Lung (tissue), 12 donors: ENCODE data around the gene GPS1. TPM values are rescaled to one million over a fixed set of nuclear protein-coding genes. Genes with fewer than 3 reads are reported as not detected.

Experiments used
- ATAC-seq: fragments of 200-7000 bp; cut with Tn5 transposase; one replicate; pipeline ENCODE4 v1.9.1; 2020; ENCODE audit warnings: moderate number of reproducible peaks; ENCODE audit not compliant: insufficient read depth, low FRiP score
- DNase-seq, 3 donors: peaks; one replicate each; pipeline ENCODE4 v3.0.0-alpha.2; 2013 to 2017
- H3K27ac ChIP-seq, 2 donors: one replicate each; pipeline ENCODE4 v1.5.1; 2013; ENCODE audit warnings: mild to moderate bottlenecking in 2 of 2, moderate library complexity in 2 of 2, control low read depth in 1 of 2, inconsistent platforms in 1 of 2, low read depth in 1 of 2, low read length in 1 of 2
- H3K27me3 ChIP-seq, 3 donors: one replicate each; pipeline ENCODE4 v1.5.1; 2013; ENCODE audit warnings: low read length in 2 of 3; ENCODE audit not compliant: control insufficient read depth in 3 of 3, insufficient read depth in 3 of 3
- H3K36me3 ChIP-seq, 4 donors: one replicate each; pipeline ENCODE4 v1.5.1; 2013; ENCODE audit warnings: low read length in 4 of 4, mild to moderate bottlenecking in 1 of 4, moderate library complexity in 1 of 4; ENCODE audit not compliant: control insufficient read depth in 4 of 4, insufficient read depth in 4 of 4
- H3K4me1 ChIP-seq, 5 donors: one replicate each; pipeline ENCODE4 v1.5.1; 2013; ENCODE audit warnings: low read length in 5 of 5, mild to moderate bottlenecking in 2 of 5, moderate library complexity in 1 of 5; ENCODE audit not compliant: control insufficient read depth in 5 of 5, insufficient read depth in 5 of 5
- H3K4me3 ChIP-seq: one replicate; pipeline ENCODE4 v1.5.1; 2013; ENCODE audit warnings: mild to moderate bottlenecking, control low read depth, moderate library complexity
- H3K9ac ChIP-seq, 2 donors: one replicate each; pipeline ENCODE4 v1.5.1; 2013; ENCODE audit warnings: low read length in 2 of 2, control low read depth in 1 of 2; ENCODE audit not compliant: insufficient read depth in 1 of 2
- H3K9me3 ChIP-seq, 4 donors: one replicate each; pipeline ENCODE4 v1.5.1; 2013; ENCODE audit warnings: low read length in 3 of 4, mild to moderate bottlenecking in 1 of 4, moderate library complexity in 1 of 4; ENCODE audit not compliant: control insufficient read depth in 4 of 4, insufficient read depth in 3 of 4
- CTCF ChIP-seq: IDR thresholded peaks from 2 replicates; pipeline ENCODE4 v1.5.1; 2012; ENCODE audit warnings: mild to moderate bottlenecking; ENCODE audit errors: control extremely low read depth, extremely low read depth
- WGBS, 2 donors: extraction: QIAGEN DNeasy Blood & Tissue Kit; methylation state at CpG; one replicate each; pipeline ENCODE4 v1.1.7; 2013; 5-methylcytosine and 5-hydroxymethylcytosine counted together
- polyA plus RNA-seq, 2 donors: library from polyadenylated mRNA; stranded (reverse); fragments of 200-250 nt; gene quantifications; one replicate each; pipeline ENCODE4 v1.2.1, GENCODE V29; 2013
- total RNA-seq, 2 donors: library from RNA; depleted of rRNA in 1 of 2; stranded (reverse); fragments of >200 nt in 1 of 2; gene quantifications; one replicate each; pipeline ENCODE4 v1.2.1, GENCODE V29; 2014 to 2021
- donor health status: control.
- donor health status: control.
- donor health status: Bipolar disorder and iron deficiency.
- donor health status: healthy.
- donor health status: DM: yes; HTN: yes; CAD: no.

Gene GPS1
- total and polyA plus RNA-seq, 4 donors: 71.0 to 102 (median 89.4) TPM

GRCh38 chr17:82021107-82021899 lies 30.4 kb upstream of the GPS1 start:
- Histone ChIP-seq H3K9me3 (no peaks in the 10 kb centered on the region), H3K4me1 (peaks cover 0 to 25% (median 12%) of the 10 kb centered on the region in 5 donors), H3K9ac (no peak overlapping the region), H3K4me3 (no peak overlapping the region), H3K27me3 (no peaks in the 10 kb centered on the region), H3K36me3 (peaks cover 0 to 8% (median 0%) of the 10 kb centered on the region in 4 donors), H3K27ac (no peak overlapping the region)
- DNase-seq (peak; percentile 78 to 83 (median 83)), ATAC-seq (no peak)
- WGBS, 2 donors: 40 to 50% methylated on average over 24 to 25 of the region's 25 CpGs
- peak; percentile 56 for TF ChIP-seq CTCF

DNA sequence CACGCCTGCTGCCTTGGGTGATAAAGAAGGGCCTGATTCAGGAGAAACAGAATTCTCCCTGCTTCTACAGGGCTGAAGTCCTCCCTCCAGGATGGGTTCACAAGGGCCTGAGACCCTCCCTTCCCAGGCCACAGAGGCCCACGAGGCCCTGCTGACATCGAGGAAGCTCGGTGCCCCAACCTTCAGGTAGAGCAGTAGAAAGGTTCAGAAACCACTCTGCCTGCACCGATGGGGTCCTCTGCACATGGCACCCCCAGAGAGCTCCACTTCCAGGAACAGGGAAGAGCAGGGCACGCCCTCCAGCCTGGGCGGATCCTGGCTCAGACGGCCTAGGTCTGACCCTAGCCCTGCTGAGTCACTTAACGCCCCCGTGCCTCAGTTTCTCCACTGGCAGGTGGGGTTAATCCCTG lies 29.8 kb upstream of the GPS1 start:
- H3K4me1 ChIP-seq: peaks cover 0 to 23% (median 12%) of the 10 kb centered on the region in 5 donors
- 6 to 10% methylated on average over 10 of the region's 10 CpGs for WGBS, 2 donors

DNA sequence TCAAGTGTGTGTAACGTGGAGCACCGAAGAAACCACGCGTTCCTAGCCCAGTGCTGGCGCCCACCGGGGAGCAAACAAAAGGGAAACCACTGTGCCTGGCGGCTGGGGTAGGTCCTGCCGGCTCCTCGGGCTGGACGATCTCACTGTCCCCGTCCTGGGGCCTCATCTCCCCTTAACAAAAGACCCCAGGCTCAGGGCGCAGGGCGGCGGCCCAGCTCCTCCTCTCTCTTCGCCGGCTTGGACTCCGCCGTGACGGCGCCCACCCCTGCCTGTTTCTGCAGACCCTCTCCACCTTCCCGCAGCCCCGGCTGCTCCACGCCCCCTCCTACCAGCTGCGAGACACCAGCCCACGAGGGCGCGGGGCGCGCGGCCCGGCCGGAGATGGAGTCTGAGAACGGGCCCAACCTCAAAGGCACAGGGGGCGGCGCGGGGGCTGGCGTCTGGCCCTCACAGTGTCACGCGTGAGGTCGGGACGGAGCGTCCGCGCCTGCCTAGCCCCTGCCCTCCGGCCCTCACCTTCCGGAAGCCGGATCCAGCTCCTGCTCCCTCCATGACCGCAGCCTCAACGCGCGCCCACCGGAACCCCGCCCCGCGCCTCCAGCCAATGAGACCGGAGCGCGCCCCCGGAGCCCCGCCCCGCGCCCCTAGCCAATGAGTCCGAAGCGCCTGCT lies 29.3 kb upstream of the GPS1 start, which contains the start of gene CENPX:
Gene CENPX (minus strand): TSS at position 569 of the 671 bp plus-strand sequence. CDS start 17 bp downstream, at position 552.
- Histone ChIP-seq H3K36me3 (peaks cover 0 to 8% (median 1%) of the 10 kb centered on the region in 4 donors), H3K4me3 (peak within 1 kb of the TSS; percentile 86), H3K9ac (peak within 1 kb of the TSS in 1 of 2 donors; percentile 51), H3K9me3 (no peaks in the 10 kb centered on the region), H3K4me1 (peaks cover 0 to 23% (median 12%) of the 10 kb centered on the region in 5 donors), H3K27me3 (no peaks in the 10 kb centered on the region), H3K27ac (peak within 1 kb of the TSS; percentile 84 to 88)
- 1% methylated on average over 61 to 64 of the region's 64 CpGs for WGBS, 2 donors
- ATAC-seq: no peak
- peak in 1 of 3 donors; percentile 40 for DNase-seq
- TF ChIP-seq CTCF: no peak

More for the DNA sequence above, 29.8 kb upstream of the GPS1 start:
- peaks cover 0 to 8% (median 0%) of the 10 kb centered on the region in 4 donors for H3K36me3 ChIP-seq
- TF ChIP-seq CTCF: no peak
- DNase-seq (no peak), ATAC-seq (no peak)
- H3K27me3 ChIP-seq: no peaks in the 10 kb centered on the region
- peak overlapping the region; percentile 86 for H3K4me3 ChIP-seq
- no peaks in the 10 kb centered on the region for H3K9me3 ChIP-seq
- H3K27ac ChIP-seq: peak overlapping the region in 1 of 2 donors; percentile 84
- peak overlapping the region in 1 of 2 donors; percentile 51 for H3K9ac ChIP-seq
